ENCODE results near the gene CYP4X1.
"Not testable (repeated sequence)": the region's sequence is repeated elsewhere in the genome, so short reads cannot be mapped to it uniquely, and the experiment has no call there.

CYP4X1 gene

GRCh38 chr1:47069509-47069908 is 46.0 kb downstream of the CYP4X1 start:
- not testable (repeated sequence) for DNase-seq

GRCh38 chr1:47089356-47089755 is 65.9 kb downstream of the CYP4X1 start:
- not testable (repeated sequence) for DNase-seq

- DNase-seq = not testable (repeated sequence)
Observed at GRCh38 chr1:47091476-47091875, 68.0 kb downstream of the CYP4X1 start.

Data from activated CD4-positive, CD25-positive, alpha-beta regulatory T cell treated with anti-CD3 and anti-CD28 coated beads, Interleukin-2, amount 50 U/mL, for 72 hours (primary cell).